ENCODE measurements around the gene FBXW4.
"Not testable (repeated sequence)": the region's sequence is repeated elsewhere in the genome, so short reads cannot be mapped to it uniquely, and the experiment has no call there.

FBXW4 gene

DNA sequence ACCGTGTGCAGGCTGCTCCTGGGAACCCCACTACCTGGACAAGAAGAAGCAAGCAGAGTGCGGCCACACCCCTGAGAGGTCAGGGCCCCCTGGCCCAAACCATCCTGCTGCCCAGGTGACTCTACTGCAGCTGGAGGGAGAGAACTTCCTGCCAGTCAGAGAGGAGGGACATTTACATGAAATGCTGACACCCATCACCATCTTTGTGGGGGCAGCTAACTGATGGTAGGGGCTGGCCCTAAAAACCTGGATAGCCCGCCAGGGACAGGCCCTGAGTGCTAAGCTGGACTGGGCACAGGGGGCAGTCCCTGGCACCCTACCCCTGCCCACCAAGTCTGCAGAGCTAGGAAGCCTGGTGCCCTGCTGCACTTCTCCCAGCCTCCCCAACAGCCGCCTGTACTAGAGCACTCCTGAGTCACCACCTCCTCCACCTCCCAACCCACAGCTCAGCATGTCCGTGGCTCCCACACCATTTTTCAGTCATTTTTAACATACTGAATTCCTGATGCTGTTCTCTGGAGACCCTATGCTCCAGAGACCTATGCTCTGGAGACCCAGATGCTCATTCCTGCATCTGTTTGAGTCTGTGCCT lies 79.3 kb downstream of the FBXW4 start:
- no peak for DNase-seq

DNA sequence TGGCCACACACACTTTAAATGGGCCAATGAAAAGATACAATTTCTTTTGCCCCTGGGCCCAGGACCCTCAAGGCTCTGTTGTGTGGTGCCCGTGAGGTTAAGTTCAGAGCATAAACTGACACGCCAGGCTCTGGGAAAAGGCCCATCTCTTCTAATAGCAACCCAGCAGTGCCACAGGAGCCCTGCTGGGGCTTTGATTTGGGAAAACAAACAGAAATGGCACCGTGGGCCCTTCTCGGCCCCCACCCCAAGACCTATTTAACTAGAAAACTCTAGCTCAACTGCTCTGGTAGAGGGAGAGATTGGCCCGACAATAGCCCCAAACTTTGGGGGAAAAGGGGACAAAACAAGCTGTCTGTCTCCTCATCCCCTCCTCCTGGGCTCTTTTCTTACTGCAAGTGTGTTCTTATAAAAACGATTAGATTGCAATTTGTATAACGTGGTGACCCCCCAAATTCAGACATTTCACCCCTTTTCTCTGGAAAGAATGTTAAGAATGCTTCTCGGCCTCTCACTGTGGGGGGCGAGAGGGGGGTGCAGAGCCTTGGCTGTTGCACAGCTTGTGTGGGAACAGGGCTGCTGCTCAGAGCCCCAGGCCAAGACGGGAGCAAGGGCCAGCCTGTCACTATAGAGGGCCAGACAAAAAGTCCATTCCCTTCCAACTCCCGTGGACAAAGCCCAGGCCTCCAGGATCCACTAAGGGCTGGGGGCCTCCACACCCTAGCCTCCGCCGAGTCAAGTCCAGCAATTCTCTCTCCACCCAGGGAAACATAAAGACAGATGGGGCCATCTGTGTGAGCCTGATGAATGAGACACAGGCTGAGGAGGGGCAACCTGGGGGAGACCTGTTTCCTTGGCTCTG lies 80.1 kb downstream of the FBXW4 start:
- no peak for DNase-seq

DNA sequence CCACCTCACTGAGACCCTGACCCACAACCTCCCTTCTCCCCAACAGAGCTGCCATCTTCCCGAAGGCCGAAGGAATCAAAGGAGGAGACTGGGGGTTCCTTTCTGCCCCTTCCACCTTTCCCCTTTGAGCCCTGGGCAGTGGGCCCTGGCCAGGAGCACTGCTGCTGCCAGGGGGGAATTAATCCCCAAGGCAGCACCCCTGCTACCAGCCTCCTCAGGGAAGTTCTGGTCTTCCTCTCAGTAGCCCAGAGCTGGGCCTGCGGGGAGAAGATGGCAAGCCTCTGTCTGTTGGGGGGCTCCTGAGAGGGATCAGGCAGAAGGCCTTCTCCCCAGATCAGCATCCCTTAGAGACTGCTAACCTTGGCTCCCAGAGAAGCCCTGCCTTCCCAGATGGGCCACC lies 81.3 kb downstream of the FBXW4 start:
- DNase-seq = no peak

DNA sequence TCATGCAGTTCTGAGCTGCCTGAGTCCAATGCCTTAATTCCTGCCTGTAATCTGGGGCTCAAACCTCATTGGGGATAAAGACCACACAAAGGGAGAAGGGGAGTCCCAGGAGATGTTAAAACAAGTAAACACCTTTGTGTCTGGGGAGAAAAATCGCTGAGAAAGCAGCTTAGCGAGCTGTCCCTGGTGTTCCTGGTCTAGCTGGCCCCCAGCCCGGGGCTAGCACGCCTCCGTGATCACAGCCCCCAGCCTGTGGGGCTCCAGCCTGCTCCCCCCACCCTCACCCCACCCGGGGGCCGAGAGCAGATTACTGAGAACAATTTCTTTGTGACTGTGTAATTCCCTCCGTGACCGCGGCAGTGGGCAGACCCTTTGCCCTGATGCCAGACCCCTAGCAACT lies 82.1 kb downstream of the FBXW4 start:
- DNase-seq = no peak

DNA sequence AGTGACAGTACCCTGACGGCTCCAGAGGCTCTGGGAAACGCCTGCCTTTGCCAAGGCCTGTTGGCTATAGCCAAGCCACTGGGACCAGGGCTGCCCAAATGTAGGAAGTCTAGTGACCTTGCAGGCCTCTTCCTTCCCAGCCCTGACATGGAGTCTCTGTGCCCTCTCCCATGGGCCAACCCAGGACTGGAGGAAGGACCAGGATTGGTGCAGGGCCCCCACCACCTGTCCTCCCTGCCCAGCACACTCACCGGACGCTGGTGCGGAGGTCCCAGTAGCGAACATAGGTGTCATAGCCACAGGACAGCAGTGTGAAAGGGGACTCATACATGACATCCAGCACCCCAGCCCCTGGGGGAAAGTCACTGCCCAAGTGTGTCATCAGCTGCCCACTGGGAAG lies 82.9 kb downstream of the FBXW4 start:
- DNase-seq = no peak

DNA sequence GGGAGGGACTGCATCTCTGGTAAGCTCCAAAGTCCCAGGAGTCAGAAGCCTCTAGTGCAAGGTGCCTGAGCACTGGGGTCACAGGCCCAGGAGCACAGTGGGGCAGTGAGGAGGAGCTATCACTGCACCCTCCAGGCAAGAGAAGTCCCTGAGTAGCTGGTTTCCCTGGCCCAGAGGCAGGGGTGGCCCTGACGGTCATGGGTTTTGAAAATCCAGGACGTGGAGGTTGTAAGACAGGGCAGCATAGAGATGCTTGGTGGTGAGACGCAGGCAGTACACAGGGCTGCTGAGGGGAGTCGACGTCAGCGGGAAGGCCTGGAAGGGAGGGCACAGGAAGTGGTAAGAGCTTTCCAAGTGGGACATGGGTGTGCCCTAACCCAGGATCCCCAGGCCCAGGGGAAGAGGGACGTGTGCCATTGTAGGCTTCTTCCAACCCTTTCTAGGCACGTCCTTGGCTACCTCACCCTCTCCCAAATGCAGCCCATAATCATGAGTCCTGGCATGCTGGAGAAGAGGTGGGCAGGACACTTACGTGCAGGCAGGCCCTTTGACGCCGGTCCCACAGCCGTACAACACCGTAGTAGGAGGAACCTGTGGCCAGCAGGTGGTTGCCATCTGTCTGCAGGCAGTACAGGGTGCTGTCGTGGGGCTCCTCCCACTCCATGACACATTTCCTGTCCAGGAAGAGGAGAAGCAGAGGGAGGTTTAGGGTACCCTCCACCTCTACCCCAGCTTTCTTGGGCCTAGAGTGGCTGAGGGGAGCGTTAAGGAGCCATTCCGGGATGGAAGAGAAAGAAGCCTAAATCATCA lies 83.7 kb downstream of the FBXW4 start:
- no peak for DNase-seq

DNA sequence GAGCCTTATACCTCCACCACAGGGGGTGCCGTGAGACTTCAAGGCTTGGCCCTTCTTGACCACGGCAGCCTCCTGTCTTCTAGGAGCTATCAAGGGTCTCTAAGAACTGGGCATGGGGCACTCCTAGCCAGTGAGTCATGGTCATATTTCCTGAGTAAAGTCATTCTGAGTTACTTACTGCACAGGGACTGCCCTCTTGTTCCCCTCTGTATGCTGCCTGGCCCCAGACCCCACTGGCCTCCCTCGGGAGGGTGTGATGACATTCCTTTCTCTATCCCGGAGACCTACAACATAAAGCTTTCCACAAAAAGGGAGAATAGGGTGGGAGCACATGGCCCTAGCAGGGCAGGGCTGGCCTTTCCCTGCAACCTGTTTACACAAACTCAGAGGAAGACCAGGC lies 85.5 kb downstream of the FBXW4 start:
- DNase-seq = no peak

DNA sequence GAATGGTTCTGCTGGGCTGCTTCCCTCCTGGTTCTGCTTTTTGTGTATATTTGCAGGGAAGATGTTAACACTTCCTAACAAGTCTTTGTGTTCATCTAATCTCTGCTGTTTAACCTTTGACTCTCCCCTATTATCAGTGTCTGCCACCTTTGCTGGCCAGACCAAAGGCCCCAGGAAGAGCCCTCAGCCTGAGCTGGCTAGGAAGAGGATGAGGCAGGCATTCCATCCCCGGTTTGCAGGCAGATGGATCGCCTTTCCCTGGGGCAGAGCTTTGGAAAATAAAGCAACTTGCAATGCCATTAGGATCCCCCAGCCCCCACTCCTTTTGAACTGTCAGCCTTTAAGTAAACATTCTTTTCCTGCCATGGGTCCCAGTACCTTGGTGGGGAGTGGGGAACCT lies 87.8 kb downstream of the FBXW4 start:
- DNase-seq = no peak

DNA sequence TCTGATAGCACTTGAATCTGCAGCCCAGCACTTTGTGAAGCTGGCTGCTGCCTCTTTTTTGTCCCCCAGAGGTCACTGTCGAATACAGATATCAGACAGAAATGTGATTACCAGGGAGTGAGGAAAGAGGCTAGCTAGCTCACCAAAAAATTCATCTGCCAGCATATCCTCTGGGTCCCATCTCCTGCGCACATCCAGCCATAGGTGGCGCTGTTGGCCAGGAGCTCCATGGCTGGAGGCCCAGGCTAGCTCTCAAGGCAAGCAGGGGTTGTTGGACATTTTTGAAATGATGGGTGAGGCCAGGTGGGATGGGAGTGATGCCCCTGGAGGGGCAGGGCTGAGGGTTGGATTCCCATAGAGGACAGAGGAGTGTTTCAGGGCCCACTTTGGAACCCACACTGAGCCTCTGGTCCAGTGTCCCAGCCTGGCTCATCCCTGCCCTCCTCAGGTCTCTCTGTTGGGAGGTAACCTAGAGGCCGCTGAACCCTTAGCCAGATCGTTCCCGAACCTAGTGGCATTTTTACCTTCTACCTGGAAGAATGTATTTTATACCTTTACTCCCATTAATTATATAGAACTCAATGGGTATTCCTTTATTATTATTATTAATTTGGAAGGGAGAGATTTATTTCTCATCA lies 92.1 kb downstream of the FBXW4 start:
- peak; percentile 76 for DNase-seq

DNA sequence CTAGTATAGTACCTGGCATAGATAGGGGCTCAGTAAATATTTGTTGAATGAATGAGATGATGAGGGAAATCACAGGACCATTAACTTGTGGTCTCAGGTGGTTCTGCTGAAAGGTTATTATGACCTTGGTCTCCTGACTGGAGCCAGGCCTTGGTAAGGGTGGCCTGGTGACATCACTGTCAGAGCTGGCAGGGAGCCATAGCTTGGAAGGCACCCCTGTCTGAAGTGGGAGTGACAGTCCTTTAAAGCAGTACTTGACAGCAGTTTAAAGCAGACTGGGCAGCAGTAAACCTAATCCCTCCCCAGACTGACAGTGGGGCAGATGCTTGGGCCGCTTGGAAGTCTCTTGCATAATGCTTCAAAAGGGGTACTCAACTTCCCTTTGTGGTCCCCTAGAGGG lies 93.4 kb downstream of the FBXW4 start:
- DNase-seq = no peak

DNA sequence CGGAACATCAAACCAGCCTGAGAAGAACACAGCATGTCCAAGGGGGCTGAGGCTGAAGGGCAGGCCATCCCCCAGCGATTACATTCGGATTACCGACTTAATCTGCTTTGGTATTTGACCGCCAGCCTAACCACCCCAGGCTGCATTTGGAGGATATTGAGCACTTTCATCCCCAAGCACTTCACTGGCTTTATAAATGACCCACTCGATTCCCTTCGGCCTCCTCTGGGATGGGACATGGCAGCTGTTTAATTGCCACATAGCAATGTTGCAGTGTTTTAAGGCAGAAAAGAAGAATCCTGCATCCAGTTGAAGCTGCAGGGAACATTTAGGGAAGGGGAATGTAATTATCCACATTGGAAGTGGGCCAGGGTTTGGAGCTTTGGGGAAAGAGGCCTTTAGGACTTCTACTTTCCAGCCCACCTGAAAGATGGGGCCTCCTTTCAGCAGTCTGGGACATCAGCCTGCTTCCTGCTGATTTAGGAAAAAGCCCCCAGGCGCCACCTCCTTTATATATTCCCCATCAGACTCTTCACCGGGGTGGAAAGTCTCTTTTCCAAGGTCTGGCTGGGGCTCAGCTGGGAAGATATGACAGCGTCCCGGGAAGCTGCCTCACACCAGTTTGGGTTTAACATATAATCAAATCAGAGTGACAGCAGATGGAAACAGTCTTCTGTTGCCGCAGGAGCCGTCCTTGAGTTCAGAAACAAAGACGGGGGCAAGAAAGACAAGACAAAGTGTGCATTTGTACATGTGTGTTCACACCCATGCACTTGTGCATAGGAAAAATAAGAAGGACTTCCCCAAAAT lies 97.7 kb downstream of the FBXW4 start:
- no peak for DNase-seq

DNA sequence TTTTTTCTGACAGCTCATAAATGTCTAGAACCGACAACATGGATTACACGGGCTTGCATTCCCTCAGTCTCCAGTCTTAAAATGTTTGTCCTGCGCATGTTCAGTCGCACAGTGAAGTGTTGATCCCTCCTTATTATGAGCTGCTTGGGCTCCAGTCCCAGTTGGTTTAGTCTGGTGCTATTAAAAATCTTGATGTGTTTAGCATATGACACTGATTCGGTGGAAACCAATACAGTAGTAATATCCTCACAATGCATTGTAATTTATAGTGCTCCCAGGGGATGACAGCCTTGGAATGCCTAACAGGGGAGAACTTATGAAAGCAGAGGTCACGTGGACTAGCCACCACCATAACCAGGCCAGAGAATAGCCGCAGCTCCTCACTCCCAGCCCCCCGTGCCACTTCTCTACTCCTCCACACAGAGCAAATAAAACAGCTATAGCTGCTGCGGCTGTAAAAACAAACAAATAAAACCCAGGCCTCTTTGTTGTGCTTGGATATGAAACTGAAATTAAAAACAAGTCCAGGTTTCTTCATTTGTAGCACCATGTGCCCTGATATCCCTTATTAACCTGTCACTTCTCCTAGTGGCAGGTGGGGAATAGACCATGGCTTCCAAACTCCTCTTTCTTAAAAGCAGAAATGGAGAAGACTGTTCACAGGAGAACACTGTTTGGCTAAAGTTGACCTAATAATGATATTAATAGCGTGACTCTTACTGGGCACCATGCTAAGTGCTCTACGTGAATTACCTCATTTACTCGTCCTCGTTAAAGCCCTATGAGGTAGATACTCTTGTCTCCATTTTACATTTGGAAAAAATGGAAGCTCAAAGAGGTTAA lies 99.2 kb downstream of the FBXW4 start:
- DNase-seq = no peak

DNA sequence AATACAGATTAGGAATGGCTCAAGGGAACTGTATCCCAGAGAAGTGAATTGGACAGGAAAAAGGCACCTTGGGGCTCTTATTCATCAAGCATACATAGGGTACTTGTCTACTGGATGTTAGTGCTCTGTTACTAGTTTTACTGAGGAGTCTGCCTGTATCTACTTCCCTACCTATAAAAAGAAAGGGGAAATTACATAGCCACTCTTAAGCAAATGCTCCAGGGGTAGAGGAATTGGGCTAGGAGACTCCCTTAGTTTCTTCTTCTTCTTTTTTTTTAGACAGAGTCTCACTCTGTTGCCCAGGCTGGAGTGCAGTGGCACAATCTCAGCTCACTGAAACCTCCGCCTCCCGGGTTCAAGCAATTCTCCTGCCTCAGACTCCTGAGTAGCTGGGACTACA lies 101.6 kb downstream of the FBXW4 start:
- DNase-seq = not testable (repeated sequence)

DNA sequence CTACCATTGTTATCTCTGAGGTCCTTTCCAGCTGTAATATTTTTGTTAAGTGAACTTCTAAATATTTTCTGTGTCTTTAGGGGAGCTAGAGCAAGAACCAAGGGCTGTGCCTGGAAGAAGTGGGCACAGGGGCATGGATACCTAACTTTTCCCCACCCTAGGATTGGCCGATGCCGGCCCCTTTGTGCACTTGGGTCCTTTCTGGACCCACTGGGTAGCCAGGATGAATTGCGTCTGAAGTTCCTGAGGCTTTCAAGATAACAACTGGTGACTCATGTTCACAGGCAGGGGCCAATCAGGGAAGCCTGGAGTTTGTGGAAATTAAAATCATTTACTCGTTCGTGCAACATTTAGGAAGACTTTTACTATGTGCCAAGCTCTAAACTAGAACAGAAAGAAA lies 106.1 kb downstream of the FBXW4 start:
- DNase-seq = no peak

DNA sequence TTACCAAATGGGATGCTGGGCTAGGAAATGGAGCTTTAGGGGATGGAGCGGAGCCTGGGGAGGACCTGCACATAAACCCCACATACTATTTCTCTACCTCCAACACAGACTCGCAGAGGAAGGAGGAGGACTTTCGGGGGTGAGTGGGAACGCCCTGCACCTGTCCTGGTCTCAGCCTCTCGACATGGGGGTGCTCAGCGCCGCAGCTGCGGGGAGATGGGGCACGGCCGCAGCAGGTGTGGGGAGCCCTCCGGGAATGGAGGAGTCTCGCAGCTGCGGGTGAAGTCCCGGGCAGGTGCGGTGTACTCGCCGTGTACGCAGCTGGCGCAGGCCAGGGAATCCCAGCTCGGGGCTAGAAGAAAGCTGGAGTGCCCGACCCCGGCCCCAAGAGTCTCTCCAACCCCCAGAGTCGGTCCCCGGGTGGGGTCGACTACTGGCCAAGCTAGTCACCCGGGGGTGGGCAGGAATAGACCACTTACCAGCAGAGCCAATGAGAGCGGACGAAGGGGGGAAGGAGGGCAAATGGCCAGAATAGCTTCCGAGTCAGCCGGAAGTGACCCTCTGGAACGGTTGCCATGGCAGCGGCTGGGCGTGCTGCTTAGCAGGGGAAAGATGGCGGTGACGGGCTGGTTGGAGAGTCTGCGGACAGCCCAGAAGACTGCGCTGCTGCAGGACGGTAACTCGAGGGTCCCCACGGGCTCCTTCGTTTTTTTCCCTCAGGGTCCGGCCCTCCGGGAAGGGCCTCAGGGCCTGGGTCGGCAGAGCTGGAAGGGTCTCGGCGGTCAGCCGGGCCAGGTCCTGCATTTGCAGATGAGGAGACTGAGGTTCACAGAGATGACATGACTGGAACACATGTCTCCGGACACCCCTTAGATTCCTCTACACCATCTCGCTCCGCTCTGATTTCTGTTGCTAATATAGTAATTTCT lies 107.0 kb downstream of the FBXW4 start, which contains the start of the genes DPCD and POLL:
Gene DPCD, plus strand, starts transcription at position 597 of the 929 bp plus-strand sequence. Its CDS starts 16 bp downstream, at position 613.
Gene POLL, minus strand, starts transcription at position 533 of the 929 bp plus-strand sequence. CDS start 897 bp downstream, outside the sequence.
- peak; percentile 97 for DNase-seq

DNA sequence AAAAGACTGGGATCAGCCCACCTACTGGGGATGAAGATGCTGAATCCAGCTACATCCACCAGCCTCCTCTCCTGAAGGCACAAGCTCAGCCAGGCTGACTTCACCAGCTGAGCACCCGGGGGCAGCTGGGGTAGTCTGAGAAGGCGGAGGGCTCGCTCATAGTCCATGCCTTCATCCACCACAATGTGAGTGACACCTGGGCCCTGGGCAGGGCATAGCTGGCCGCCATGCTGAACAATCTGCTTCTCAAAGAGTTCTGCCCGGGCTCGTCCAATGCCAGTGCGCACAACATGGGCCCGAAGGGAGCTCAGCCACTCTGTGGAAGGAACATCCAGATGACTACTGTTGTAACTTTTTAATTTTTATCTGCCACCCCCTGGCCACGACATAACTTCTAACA lies 109.1 kb downstream of the FBXW4 start:
- DNase-seq = no peak

DNA sequence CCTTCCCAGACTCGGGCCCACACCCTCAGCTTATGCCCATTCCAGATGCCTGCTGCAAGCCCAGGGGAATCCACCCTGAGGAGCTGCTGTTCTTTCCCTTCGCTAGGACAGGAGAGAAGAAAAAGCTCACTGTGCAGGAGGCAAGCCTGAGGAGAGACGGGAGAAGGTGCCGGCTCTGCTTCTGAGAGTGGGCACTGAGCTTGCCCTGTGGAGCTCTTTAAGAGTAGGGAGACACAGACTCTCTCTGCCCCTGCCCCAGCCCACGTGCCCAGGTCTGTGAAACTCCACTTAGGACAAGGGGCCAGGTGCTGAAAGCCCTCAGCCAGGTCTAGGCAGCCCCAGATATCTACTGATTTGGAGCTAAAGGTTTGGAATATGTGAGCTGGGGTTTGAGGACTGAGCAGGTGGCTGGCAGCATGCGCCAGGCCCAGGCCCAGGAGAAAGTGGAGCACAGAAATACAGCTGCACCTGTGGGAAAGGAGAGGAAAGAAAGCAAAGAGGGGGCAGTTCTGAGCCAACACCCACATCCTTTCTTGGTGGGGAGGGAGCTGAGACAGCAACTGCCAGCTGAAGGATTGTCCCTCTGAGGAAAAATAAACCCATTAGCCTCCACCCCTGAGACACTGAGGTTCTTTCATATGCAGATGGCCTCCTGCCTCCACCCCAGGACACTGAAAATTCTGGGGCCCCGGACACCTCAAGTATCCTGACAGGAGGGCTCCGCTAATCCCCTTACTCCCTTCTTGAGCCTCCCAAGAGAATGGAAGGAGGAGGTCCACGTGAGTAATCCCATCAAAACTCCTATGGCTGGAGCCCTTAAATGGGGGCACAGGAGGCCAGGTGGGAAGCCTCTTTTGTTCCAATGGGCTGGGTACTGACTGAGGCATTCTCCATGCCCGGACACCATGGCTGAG lies 114.2 kb downstream of the FBXW4 start:
- no peak for DNase-seq

DNA sequence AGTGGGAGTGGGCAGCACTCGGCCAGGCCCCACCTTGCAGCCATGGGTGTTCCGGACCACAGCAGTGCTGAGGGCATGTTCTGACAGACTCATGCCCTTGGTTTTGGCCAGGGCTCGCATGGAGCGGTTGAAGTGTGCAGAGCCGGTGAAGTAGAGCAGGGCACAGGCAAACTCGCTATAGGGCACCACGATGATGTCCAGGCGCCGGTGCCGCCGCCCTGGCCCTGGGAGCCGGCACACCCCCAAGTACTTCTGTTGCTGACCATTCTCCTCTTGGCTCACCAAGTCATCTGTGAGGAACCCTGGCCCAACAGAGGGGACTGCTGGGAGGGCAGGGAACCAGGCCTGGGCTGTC lies 115.5 kb downstream of the FBXW4 start:
- DNase-seq = no peak

Data from activated CD8-positive, alpha-beta memory T cell treated with anti-CD3 and anti-CD28 coated beads for 24 hours (primary cell).